ENCODE measurements around the gene PPP2R5D. TPM values are rescaled to one million over a fixed set of nuclear protein-coding genes. Genes with fewer than 3 reads are reported as not detected.
"Not testable (repeated sequence)": the region's sequence is repeated elsewhere in the genome, so short reads cannot be mapped to it uniquely, and the experiment has no call there.

The PPP2R5D gene
- total and polyA plus RNA-seq, 12 donors = 23.9 to 47.1 (median 31.8) TPM

GRCh38 chr6:42988486-42989020 is 4.2 kb downstream of the PPP2R5D start:
- DNase-seq (no peak), ATAC-seq (no peak)
- no peak for TF ChIP-seq CTCF (IDR thresholded peaks at IDR 0.05)
- Histone ChIP-seq H3K27ac (no peak overlapping the region), H3K4me3 (no peak overlapping the region), H3K27me3 (no peaks in the 10 kb centered on the region), H3K9me3 (no peaks in the 10 kb centered on the region), H3K36me3 (peaks cover 0 to 58% (median 12%) of the 10 kb centered on the region in 9 donors), H3K4me1 (peaks cover 11 to 49% (median 42%) of the 10 kb centered on the region in 9 donors)
- intact Hi-C loops (cut with DNase I) = no loop called here
- WGBS, 2 donors = 10 to 18% methylated on average over 1 of the region's 1 CpG

- TF ChIP-seq CTCF (IDR thresholded peaks at IDR 0.05) = no peak
- Histone ChIP-seq H3K36me3 (peaks cover 0 to 68% (median 12%) of the 10 kb centered on the region in 9 donors), H3K4me3 (no peak overlapping the region), H3K9me3 (no peaks in the 10 kb centered on the region), H3K27me3 (no peaks in the 10 kb centered on the region), H3K4me1 (peaks cover 7 to 44% (median 39%) of the 10 kb centered on the region in 9 donors), H3K27ac (no peak overlapping the region)
- DNase-seq (no peak), ATAC-seq (no peak)
- WGBS, 2 donors = 91 to 94% methylated on average over 5 of the region's 5 CpGs
- intact Hi-C loops (cut with DNase I) = no loop called here
These were observed 5.6 kb downstream of the PPP2R5D start for GRCh38 chr6:42989923-42990322.

- H3K4me3 ChIP-seq = no peak overlapping the region
- intact Hi-C loops (cut with DNase I) = no loop called here
- no peaks in the 10 kb centered on the region for H3K27me3 ChIP-seq
- ATAC-seq = no peak
- DNase-seq = no peak
- H3K9me3 ChIP-seq = no peaks in the 10 kb centered on the region
- peaks cover 0 to 63% (median 12%) of the 10 kb centered on the region in 9 donors for H3K36me3 ChIP-seq
- TF ChIP-seq CTCF (IDR thresholded peaks at IDR 0.05) = no peak
- H3K27ac ChIP-seq = no peak overlapping the region
- H3K4me1 ChIP-seq = peaks cover 0 to 9% (median 6%) of the 10 kb centered on the region in 9 donors
- 89 to 92% methylated on average over 2 of the region's 2 CpGs for WGBS, 2 donors
These were observed 9.1 kb downstream of the PPP2R5D start for GRCh38 chr6:42993445-42993844.

- ATAC-seq = no peak
- TF ChIP-seq CTCF (IDR thresholded peaks at IDR 0.05) = peak in 2 of 9 donors; percentile 17 to 30
- Histone ChIP-seq H3K27me3 (no peaks in the 10 kb centered on the region), H3K27ac (no peak overlapping the region), H3K4me3 (no peak overlapping the region), H3K36me3 (peaks cover 0 to 46% (median 0%) of the 10 kb centered on the region in 9 donors), H3K9me3 (no peaks in the 10 kb centered on the region), H3K4me1 (no peaks in the 10 kb centered on the region)
- intact Hi-C loops (cut with DNase I) = no loop called here
- no peak for DNase-seq
These were observed 12.1 kb downstream of the PPP2R5D start for GRCh38 chr6:42996513-42996912.

GRCh38 chr6:42998205-42998604 is 13.8 kb downstream of the PPP2R5D start:
- H3K4me1 ChIP-seq; H3K9me3 ChIP-seq; ATAC-seq; H3K27ac ChIP-seq; H3K4me3 ChIP-seq; H3K27me3 ChIP-seq; DNase-seq; intact Hi-C loops (cut with DNase I): not testable (repeated sequence)
- peaks cover 0 to 45% (median 0%) of the 10 kb centered on the region in 9 donors for H3K36me3 ChIP-seq
- 94 to 95% methylated on average over 9 of the region's 9 CpGs for WGBS, 2 donors

Measured in heart right ventricle (tissue), 16 donors.